ENCODE measurements around the gene MBOAT1.

Gene MBOAT1

DNA sequence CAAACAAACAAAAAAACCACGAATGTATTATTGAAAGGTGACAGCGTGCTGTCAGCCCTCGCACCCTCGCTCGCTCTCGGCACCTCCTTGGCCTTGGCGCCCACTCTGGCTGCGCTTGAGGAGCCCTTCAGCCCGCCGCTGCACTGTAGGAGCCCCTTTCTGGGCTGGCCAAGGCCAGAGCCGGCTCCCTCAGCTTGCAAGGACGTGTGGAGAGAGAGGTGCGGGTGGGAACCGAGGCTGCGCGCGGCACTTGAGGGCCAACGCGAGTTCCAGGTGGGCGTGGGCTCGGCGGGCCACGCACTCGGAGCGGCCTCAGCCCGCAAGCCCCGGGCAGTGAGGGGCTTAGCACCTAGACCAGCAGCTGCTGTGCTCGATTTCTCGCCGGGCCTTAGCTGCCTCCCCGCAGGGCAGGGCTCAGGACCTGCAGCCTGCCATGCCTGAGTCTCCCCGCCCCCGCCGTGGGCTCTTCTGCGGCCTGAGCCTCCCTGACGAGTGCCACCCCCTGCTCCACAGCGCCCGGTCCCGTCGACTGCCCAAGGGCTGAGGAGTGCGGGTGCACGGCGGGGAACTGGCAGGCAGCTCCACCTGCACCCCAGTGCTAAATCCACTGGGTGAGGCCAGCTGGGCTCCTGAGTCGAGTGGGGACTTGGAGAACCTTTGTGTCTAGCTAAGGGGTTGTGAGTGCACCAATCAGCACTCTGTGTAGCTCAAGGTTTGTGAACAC, 20.9 kb upstream of the MBOAT1 start:
- DNase-seq: no peak

- DNase-seq: no peak
These were observed 19.9 kb upstream of the MBOAT1 start for GRCh38 chr6:20232188-20232587.

DNA sequence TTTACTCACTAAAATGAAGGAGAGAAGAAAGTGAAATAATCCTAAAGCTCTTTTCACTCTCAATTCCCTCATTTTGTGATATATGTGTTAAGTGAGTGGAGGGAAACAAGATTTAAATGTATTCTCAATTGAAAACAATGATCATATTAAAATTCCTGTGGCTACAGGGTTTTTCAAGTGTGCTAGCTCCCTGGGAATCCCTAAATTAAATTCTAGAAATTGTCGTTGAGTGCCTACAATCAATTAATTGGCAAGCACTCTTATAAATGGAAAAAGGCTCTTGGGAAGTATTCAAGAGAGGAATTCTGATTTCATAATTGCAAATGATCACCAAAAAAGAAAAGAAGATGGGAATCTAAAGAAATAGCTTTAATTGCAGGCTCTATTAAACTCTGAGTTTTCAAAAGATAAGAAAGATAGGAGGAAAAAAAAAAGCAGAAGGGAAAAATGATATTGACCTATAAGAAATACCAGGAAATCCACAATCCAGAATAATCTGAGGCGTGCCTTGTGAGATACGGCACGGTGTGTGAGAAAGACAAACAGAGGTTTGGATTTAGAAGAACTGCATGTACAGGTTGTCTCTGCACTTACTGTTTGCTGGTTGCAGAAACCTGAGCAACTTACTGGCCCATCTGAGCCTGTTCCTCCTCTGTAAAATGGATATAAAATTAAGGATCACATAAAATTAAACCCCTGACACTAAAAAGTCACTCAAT, 18.3 kb upstream of the MBOAT1 start:
- DNase-seq: no peak

GRCh38 chr6:20229881-20230280, 17.6 kb upstream of the MBOAT1 start:
- DNase-seq: no peak

- DNase-seq: no peak
These were observed 15.1 kb upstream of the MBOAT1 start for GRCh38 chr6:20227350-20227749.

DNA sequence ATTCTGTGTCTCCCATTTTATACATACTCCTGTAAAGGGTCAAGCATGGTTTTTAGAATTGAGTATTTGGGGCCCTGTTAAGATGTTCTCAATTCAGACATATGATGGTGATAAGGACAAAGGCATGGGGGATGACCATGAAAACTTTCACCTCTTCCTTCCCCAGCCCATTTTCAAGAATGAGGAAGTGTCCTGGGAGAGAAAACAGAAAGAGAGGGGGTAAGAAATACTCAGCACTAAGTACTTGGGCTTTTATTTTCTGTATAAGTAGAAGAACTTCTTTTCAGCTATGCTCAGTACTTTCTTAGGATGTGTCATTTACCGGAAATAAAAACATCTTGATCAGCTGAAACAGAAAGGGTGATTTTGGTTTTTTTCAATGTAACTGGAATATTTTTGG, 10.9 kb upstream of the MBOAT1 start:
- DNase-seq: no peak

DNA sequence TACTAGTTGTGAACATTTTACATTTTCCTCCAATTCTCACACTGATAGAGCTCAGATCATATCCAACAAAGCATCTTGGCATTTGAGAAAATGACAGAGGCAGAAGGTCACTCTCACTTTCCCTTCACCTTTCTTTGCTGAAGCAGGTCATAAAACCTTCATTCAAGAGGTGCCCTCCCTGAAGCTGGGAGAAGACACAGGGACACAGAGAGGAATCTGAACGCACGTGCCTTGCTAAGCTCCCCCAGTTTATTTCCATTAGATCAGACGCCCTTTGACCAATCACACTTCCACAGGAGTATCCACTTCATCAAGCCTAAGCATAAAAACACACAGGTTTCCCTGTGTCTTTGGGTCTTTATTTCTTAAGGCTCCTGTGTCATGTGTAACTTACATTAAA, 9.2 kb upstream of the MBOAT1 start:
- DNase-seq: no peak

DNA sequence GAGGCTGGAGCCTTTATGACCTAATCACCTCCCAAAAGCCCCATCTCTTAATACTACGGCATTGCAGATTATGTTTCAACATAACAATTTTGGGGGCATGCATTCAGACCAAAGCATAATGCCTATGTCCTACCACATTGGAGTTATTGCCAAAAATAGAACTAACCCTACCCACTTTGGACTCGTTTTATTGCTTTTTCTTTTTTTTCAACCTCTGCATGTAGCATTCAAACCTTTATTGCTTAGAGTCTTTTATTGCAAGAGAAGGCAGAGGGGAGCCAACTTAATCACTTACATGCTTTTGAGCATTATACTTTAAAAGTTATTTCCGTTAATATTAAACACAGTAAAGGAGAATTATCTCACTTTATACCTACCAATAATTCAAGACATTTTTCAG, 8.1 kb upstream of the MBOAT1 start:
- DNase-seq: no peak

DNA sequence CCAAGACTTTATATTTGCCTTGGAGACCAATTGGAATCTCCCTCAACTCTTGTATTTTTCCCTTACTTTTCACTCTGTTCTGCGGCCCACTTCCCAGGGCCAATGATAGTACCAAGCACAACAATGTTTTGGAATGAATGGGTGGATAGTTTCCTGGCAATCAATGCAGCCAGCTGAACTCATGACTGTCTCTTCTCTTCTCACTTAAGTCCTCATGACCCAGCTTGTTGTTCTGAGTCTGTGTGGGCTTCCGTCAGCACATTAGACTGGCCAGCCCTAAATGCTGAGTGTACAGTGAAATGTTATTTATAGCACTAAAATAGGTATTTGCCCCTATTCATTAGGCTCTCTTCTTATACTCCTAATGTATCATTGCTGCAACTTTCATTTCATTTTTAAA, 5.6 kb upstream of the MBOAT1 start:
- no peak for DNase-seq

- DNase-seq: no peak
These were observed 5.1 kb upstream of the MBOAT1 start for GRCh38 chr6:20217324-20217855.

GRCh38 chr6:20215310-20215709, 3.0 kb upstream of the MBOAT1 start:
- DNase-seq: no peak

- no peak for DNase-seq
These were observed 1.1 kb upstream of the MBOAT1 start for GRCh38 chr6:20213271-20213798.

GRCh38 chr6:20211941-20212391, 303 bp downstream of the MBOAT1 start:
- DNase-seq: no peak

- DNase-seq: no peak
These were observed 980 bp downstream of the MBOAT1 start for GRCh38 chr6:20211037-20211940.

GRCh38 chr6:20210158-20210557, 2.1 kb downstream of the MBOAT1 start:
- DNase-seq: no peak

DNA sequence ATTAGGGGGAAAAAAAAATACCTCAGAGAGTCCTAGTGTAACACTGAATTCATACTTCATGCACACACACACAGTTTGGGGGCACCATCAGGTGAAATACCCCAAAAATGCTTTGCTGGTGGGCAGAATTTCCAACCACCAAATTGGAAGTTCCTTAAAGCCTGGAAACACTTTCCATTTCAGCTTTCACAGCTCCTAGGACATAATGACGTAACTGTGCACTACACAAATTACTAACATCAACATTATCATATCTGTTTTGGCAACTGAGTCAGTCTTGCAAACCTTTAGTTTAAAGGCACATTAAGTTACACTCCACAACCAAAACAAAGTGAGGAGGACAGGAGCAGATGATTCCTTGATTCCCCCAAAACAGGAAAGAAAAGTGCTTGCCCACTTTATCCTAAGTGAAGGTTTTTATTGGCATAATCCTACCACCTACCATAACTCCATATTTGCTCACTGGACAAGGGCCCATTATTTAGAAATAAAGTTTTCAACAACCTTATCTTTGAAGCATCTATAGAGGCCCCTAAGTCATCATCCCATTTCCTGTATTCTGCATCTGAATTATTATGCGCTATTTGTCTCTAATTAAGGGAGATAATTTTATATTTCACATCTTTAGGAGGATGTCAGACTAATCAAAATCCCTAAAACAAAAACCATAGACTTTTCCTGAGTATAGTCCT, 3.4 kb downstream of the MBOAT1 start:
- no peak for DNase-seq

GRCh38 chr6:20207088-20207418, 5.2 kb downstream of the MBOAT1 start:
- no peak for DNase-seq

GRCh38 chr6:20205722-20206161, 6.5 kb downstream of the MBOAT1 start:
- DNase-seq: no peak

- DNase-seq: no peak
These were observed 7.8 kb downstream of the MBOAT1 start for GRCh38 chr6:20204512-20204894.

- DNase-seq: no peak
These were observed 8.4 kb downstream of the MBOAT1 start for GRCh38 chr6:20203561-20204511.

DNA sequence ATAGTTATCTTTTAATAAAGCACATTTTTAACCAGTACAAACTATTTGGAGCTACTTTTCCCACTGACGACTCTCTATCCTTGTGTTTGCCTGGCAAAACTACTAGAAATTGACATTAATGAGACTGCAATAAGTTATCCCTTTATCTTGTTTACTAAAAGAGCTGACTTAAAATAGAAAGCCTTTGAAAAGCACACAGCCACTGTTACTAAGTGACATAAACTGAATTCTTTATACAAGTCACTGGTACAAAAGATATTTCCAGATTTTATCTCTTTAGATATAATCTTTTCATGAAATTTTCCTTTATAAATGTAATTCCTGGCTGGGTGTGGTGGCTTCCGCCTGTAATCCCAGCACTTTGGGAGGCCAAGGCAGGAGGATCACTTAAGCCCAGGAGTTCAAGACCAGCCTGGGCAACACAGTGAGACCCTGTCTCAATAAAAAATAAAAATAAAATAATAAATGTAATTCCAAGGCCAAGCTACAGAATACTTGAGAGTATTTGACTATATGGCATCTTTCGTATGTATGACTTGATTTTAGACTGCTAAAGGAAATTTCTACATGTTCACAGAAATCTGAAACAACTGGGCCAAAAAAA, 9.5 kb downstream of the MBOAT1 start:
- DNase-seq: no peak
